Measurements from ENCODE around the gene ZNF410. TPM values are rescaled to one million over a fixed set of nuclear protein-coding genes. Genes with fewer than 3 reads are reported as not detected.

The ZNF410 gene
- total and polyA plus RNA-seq, 10 donors = 28.0 to 52.7 (median 46.0) TPM

DNA sequence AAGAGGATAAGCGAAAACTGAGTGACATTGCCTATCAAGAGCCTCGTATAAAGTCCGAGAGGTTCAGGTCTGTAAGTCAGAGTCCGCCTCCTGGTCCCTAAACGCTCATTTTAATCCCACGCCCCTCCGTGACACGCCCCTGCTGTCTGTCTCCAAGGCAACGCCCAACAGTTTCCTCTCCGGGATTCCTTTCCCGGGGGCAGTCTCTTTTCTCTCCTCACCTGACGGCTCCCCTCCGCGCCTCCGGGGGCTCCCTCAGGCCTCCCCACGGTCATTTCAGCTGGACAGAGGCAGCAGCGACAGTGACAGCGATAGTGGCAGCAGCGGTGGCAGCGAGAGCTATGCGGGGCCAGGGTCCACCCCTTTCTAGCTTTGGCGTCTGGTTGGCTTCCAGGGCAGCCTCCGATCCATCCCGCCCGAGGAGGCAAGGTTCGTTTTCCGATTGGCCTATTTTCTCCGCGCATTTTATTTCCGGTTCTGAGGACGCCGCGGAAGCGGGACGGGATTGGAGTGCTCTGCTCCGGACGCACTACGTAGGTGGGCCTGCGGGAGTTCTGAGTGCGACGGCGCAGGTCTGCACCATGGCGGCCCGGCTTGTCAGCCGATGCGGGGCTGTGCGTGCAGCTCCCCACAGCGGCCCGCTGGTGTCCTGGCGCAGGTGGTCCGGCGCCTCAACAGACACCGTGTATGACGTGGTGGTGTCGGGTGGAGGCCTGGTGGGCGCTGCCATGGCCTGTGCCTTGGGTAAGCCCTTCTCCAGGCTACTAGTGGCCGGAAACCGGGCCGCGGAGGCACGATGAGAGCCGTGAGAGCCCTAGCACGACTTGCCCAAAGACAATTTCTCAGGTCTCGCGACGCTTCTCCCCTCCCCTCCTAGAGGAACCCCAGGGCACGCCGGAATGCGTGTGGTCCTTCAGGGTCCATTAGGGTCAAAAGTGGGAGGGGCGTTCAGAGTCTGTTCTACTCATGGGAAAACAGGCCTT, 63.4 kb downstream of the ZNF410 start, which contains the start of the genes COQ6 and FAM161B:
Gene COQ6 (plus strand): TSS at position 551 of the 983 bp plus-strand sequence. CDS start 31 bp downstream, at position 582.
Gene FAM161B (minus strand): TSS at position 343 of the 983 bp plus-strand sequence. CDS start 68 bp downstream, at position 275.
- peak within 1 kb of the TSS; percentile 88 to 95 (median 92) for H3K27ac ChIP-seq
- TF ChIP-seq, protein P1, sequence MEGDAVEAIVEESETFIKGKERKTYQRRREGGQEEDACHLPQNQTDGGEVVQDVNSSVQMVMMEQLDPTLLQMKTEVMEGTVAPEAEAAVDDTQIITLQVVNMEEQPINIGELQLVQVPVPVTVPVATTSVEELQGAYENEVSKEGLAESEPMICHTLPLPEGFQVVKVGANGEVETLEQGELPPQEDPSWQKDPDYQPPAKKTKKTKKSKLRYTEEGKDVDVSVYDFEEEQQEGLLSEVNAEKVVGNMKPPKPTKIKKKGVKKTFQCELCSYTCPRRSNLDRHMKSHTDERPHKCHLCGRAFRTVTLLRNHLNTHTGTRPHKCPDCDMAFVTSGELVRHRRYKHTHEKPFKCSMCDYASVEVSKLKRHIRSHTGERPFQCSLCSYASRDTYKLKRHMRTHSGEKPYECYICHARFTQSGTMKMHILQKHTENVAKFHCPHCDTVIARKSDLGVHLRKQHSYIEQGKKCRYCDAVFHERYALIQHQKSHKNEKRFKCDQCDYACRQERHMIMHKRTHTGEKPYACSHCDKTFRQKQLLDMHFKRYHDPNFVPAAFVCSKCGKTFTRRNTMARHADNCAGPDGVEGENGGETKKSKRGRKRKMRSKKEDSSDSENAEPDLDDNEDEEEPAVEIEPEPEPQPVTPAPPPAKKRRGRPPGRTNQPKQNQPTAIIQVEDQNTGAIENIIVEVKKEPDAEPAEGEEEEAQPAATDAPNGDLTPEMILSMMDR (IDR thresholded peaks at IDR 0.05 in 8 of 11, conservative IDR thresholded peaks at IDR 0.05 in 3 of 11) = peak in 5 of 11 experiments; percentile 5 to 36 (median 25)
- peak; percentile 41 to 76 (median 55) for TF ChIP-seq POLR2A (IDR thresholded peaks at IDR 0.05)
- peak; percentile 94 to 97 (median 97) for TF ChIP-seq POLR2AphosphoS5 (IDR thresholded peaks at IDR 0.05)
- no peaks in the 10 kb centered on the region for H3K27me3 ChIP-seq (replicated peaks in 1 of 7)
- H3K36me3 ChIP-seq = peaks cover 0 to 34% (median 20%) of the 10 kb centered on the region in 6 donors
- H3K4me3 ChIP-seq = peak within 1 kb of the TSS; percentile 77 to 96 (median 82)
- peak; percentile 96 for DNase-seq
- peaks cover 8 to 32% (median 16%) of the 10 kb centered on the region in 6 donors for H3K4me1 ChIP-seq
- WGBS, 5 donors = 0% methylated on average over 43 to 70 of the region's 70 CpGs
- no peaks in the 10 kb centered on the region for H3K9me3 ChIP-seq
- intact Hi-C loops (cut with DNase I; ENCODE audit: low total_unique reads) = no loop called here

DNA sequence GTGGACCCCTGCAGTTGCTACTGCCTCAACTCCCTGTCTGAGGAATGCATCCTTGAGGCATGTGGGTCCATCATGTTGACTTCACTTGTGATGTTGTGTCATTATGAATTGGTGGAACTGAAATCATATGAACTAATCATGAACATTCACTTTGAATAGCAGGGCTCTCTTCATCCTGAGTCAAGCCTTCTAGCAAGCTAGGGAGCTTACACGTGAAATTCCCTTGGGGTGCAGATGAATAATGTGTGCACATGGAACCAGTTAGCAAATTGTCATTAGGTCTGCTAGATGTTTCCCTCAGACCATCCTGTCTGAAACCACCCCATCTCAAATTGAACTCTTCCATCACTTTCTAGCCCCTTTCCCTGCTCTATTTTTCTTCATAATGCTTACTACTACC, 67.1 kb downstream of the ZNF410 start:
- TF ChIP-seq POLR2A (IDR thresholded peaks at IDR 0.05) (no peak), POLR2AphosphoS5 (IDR thresholded peaks at IDR 0.05) (no peak)
- TF ChIP-seq, protein P1 (IDR thresholded peaks at IDR 0.05 in 8 of 11, conservative IDR thresholded peaks at IDR 0.05 in 3 of 11) = no peak
- DNase-seq = no peak
- WGBS, 5 donors = 77 to 90% (median 81%) methylated on average over 1 of the region's 1 CpG
- peaks cover 3 to 58% (median 52%) of the 10 kb centered on the region in 6 donors for H3K36me3 ChIP-seq
- H3K9me3 ChIP-seq = no peaks in the 10 kb centered on the region
- peaks cover 8 to 31% (median 16%) of the 10 kb centered on the region in 6 donors for H3K4me1 ChIP-seq
- intact Hi-C loops (cut with DNase I; ENCODE audit: low total_unique reads) = no loop called here
- H3K27ac ChIP-seq = no peak overlapping the region
- no peak overlapping the region for H3K4me3 ChIP-seq
- H3K27me3 ChIP-seq (replicated peaks in 1 of 7) = no peaks in the 10 kb centered on the region

DNA sequence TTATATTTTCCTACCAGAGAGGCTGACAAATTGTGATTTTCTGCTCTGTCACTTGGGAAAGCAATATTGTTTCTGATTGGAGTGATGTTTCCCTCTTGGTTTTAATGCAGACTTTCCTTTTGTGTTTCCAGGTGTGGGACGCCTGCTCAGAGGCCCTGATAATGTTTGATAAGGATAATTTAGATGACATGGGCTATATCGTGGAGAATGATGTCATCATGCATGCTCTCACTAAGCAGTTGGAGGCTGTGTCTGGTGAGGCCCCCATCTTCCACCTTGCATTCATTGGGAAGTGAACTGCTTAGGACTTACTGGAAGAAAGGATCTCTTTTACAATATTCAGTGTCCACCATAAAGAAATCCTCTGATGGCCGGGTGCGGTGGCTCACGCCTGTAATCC, 69.0 kb downstream of the ZNF410 start:
- H3K4me3 ChIP-seq = no peak overlapping the region
- peaks cover 3 to 77% (median 71%) of the 10 kb centered on the region in 6 donors for H3K36me3 ChIP-seq
- TF ChIP-seq POLR2A (IDR thresholded peaks at IDR 0.05) (no peak), POLR2AphosphoS5 (IDR thresholded peaks at IDR 0.05) (no peak)
- TF ChIP-seq, protein P1 (IDR thresholded peaks at IDR 0.05 in 8 of 11, conservative IDR thresholded peaks at IDR 0.05 in 3 of 11) = no peak
- no peaks in the 10 kb centered on the region for H3K9me3 ChIP-seq
- WGBS, 5 donors = 79 to 93% (median 88%) methylated on average over 5 of the region's 5 CpGs
- DNase-seq = no peak
- intact Hi-C loops (cut with DNase I; ENCODE audit: low total_unique reads) = no loop called here
- H3K27ac ChIP-seq = no peak overlapping the region
- no peaks in the 10 kb centered on the region for H3K27me3 ChIP-seq (replicated peaks in 1 of 7)
- peaks cover 5 to 18% (median 8%) of the 10 kb centered on the region in 6 donors for H3K4me1 ChIP-seq

DNA sequence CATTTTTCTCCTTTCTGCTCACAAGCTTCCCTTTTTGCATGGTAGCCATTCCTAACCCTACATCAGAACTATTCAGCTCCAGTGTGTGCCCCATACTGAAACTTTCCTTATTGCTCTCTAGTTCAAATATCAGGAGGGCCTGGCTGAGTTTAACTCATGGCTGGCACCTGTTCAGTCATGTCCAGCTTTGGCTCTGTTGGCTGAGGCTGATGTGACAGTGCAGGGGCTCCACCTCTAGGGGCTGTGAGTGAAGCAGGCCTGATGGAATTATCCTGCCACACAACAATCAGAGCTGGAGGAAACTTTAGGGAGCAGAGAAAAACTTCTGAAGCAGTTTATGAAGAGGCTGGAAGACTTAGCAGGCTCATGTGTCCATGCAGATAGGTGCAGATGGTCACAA, 71.9 kb downstream of the ZNF410 start:
- Histone ChIP-seq H3K27ac (no peak overlapping the region), H3K27me3 (replicated peaks in 1 of 7) (no peaks in the 10 kb centered on the region), H3K4me3 (no peak overlapping the region), H3K9me3 (no peaks in the 10 kb centered on the region), H3K4me1 (no peaks in the 10 kb centered on the region), H3K36me3 (peaks cover 3 to 100% (median 97%) of the 10 kb centered on the region in 6 donors)
- no peak for DNase-seq
- TF ChIP-seq POLR2A (IDR thresholded peaks at IDR 0.05) (no peak), POLR2AphosphoS5 (IDR thresholded peaks at IDR 0.05) (no peak)
- TF ChIP-seq, protein P1 (IDR thresholded peaks at IDR 0.05 in 8 of 11, conservative IDR thresholded peaks at IDR 0.05 in 3 of 11) = no peak
- intact Hi-C loops (cut with DNase I; ENCODE audit: low total_unique reads) = no loop called here
